MCF 10A (cell line): ENCODE results near the gene GRIK3. TPM values are rescaled to one million over a fixed set of nuclear protein-coding genes. Genes with fewer than 3 reads are reported as not detected.

ENCODE experiments used
- BruUV-seq: library from RNA; stranded (reverse); fragments of 400-500 nt; replicated peaks from 2 replicates; lab custom pipeline; 2021; lab: Mats Ljungman, UMichigan
- CTCF ChIA-PET: fragments of 300-600 bp; sonication (Branson Sonifier 250); formaldehyde crosslinking; extraction: SDS; loops from one replicate; lab custom pipeline; 2021; ENCODE audit warnings: antibody characterized with exemption, inconsistent platforms; lab: Yijun Ruan, JAX
- POLR2A ChIA-PET: fragments of 300-600, 350-650 bp; sonication (Branson Sonifier 250); formaldehyde crosslinking; extraction: SDS; loops from one replicate; lab custom pipeline; 2020; ENCODE audit warnings: antibody characterized with exemption, inconsistent platforms; lab: Yijun Ruan, JAX
- DNase-seq: peaks from one replicate; pipeline ENCODE4 v3.0.0-alpha.2; 2018; ENCODE audit not compliant: unreplicated experiment
- H3K27ac Mint-ChIP-seq: one replicate; pipeline ENCODE4 v1.8.0; 2022; ENCODE audit warnings: mild to moderate bottlenecking, low read depth, mixed read lengths; ENCODE audit not compliant: unreplicated experiment
- H3K27me3 Mint-ChIP-seq: one replicate; pipeline ENCODE4 v1.8.0; 2022; ENCODE audit warnings: mixed read lengths; ENCODE audit not compliant: insufficient read depth, unreplicated experiment
- H3K36me3 Mint-ChIP-seq: one replicate; pipeline ENCODE4 v1.8.0; 2022; ENCODE audit warnings: mild to moderate bottlenecking, moderate library complexity, mixed read lengths; ENCODE audit not compliant: insufficient read depth, unreplicated experiment
- H3K4me1 Mint-ChIP-seq: one replicate; pipeline ENCODE4 v1.8.0; 2022; ENCODE audit warnings: mixed read lengths; ENCODE audit not compliant: insufficient read depth, unreplicated experiment
- H3K4me3 Mint-ChIP-seq: one replicate; pipeline ENCODE4 v1.8.0; 2022; ENCODE audit warnings: mild to moderate bottlenecking, moderate library complexity, mixed read lengths; ENCODE audit not compliant: unreplicated experiment
- H3K9me3 Mint-ChIP-seq: one replicate; pipeline ENCODE4 v1.8.0; 2022; ENCODE audit warnings: mixed read lengths; ENCODE audit not compliant: unreplicated experiment
- CTCF ChIP-seq: fragments of 200-600 bp; IDR thresholded peaks from one replicate; pipeline ENCODE4 v1.8.0; 2022; ENCODE audit warnings: antibody characterized with exemption, mild to moderate bottlenecking; ENCODE audit not compliant: unreplicated experiment
- intact Hi-C: fragments of 100-400 bp; cut with micrococcal nuclease; formaldehyde crosslinking; loops from 2 replicates; pipeline ENCODE4 v1.14.1; 2022
- total RNA-seq: library from RNA; stranded (reverse); gene quantifications from 2 replicates; pipeline ENCODE4 v1.2.3, GENCODE V29; 2022

Gene GRIK3
- total RNA-seq, 1 experiment from 2014 or later, result not detected

GRCh38 chr1:36751525-36751924 is 282.8 kb downstream of the GRIK3 start:
- no peak for TF ChIP-seq CTCF
- Mint-ChIP-seq H3K27me3 (peaks cover 25% of the 10 kb centered on the region), H3K4me3 (no peak overlapping the region), H3K4me1 (no peaks in the 10 kb centered on the region), H3K36me3 (no peaks in the 10 kb centered on the region), H3K9me3 (no peaks in the 10 kb centered on the region), H3K27ac (no peak overlapping the region)
- no TSS peak for BruUV-seq
- ChIA-PET CTCF (no interaction called here), POLR2A (no interaction called here)
- intact Hi-C loops, result no loop called here
- DNase-seq, result no peak

- POLR2A ChIA-PET, result no interaction called here
- H3K27me3 Mint-ChIP-seq, result peaks cover 51% of the 10 kb centered on the region
- H3K9me3 Mint-ChIP-seq, result no peaks in the 10 kb centered on the region
- no peak for TF ChIP-seq CTCF
- H3K4me3 Mint-ChIP-seq, result no peak overlapping the region
- H3K27ac Mint-ChIP-seq, result no peak overlapping the region
- intact Hi-C loops, result no loop called here
- no TSS peak for BruUV-seq
- CTCF ChIA-PET, result no interaction called here
- H3K36me3 Mint-ChIP-seq, result no peaks in the 10 kb centered on the region
- no peak for DNase-seq
- no peaks in the 10 kb centered on the region for H3K4me1 Mint-ChIP-seq
These were observed 285.8 kb downstream of the GRIK3 start for GRCh38 chr1:36748466-36748865.
